Right lobe of liver (tissue), 4 donors: Measurements from ENCODE around the gene BHLHE40.

Experiments
- CTCF ChIP-seq, 4 donors: fragments of 200-600 bp in 3 of 4; fragments of 450-650 bp in 1 of 4; IDR thresholded peaks; one replicate each; pipeline versions ENCODE4 v1.5.1 to v1.8.0; 2016 to 2022; ENCODE audit warnings: antibody characterized with exemption in 4 of 4, mild to moderate bottlenecking in 2 of 4
- POLR2A ChIP-seq: fragments of 450-650 bp; IDR thresholded peaks from one replicate; pipeline ENCODE4 v1.6.1; 2017; ENCODE audit warnings: antibody characterized with exemption, mild to moderate bottlenecking
- donor health status: DM: no; HTN: no; CAD: no.
- donor health status: DM: no; HTN: no; CAD: no.
- donor health status: DM: no; HTN: yes; CAD: no.

DNA sequence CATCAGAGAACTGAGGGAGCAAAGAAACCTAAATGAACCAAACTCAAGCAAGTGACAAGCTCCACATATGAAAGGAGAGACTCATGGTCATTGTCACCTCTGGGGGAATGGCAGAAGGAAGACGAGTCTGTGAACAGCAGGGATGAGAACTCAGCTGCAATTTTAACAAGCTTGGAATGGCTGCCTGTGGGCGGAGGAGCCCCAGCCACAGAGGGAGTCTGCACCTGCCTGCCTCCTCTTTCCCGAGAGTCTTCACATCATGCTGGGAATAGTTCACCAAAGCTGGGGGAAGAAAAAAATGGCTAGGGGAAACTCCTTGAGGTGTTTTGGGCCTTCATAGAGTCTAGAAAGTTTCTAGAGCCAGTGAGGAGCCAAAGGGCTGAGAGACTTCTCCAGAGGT, 21.3 kb upstream of the BHLHE40 start:
- no peak for TF ChIP-seq CTCF (IDR thresholded peaks at IDR 0.05)
- TF ChIP-seq POLR2A = no peak
